ENCODE results near the gene ABCC8. TPM values are rescaled to one million over a fixed set of nuclear protein-coding genes. Genes with fewer than 3 reads are reported as not detected.

ABCC8 gene
- total and polyA plus RNA-seq, 2 donors (not counting 1 experiment from before 2014, with no cell fraction given) = 0.03 to 0.17 TPM

- H3K4me1 Mint-ChIP-seq = no peaks in the 10 kb centered on the region
- Histone ChIP-seq H3K9ac (ENCODE audit: low read length) (no peak overlapping the region), H2AFZ (ENCODE audit: insufficient read depth, low read depth, low read length, poor library complexity, severe bottlenecking) (no peak overlapping the region), H3K4me1 (ENCODE audit: control insufficient read depth in 2 of 2, insufficient read depth in 2 of 2, low read length in 2 of 2) (no peaks in the 10 kb centered on the region), H3K4me2 (replicated peaks; ENCODE audit: low read depth, low read length, poor library complexity, severe bottlenecking) (no peak overlapping the region), H3K27ac (ENCODE audit: low read length in 2 of 2) (no peak overlapping the region), H3K36me3 (replicated peaks in 1 of 2; ENCODE audit: control extremely low read depth in 1 of 2, control insufficient read depth in 1 of 2, extremely low read depth in 1 of 2, insufficient read depth in 2 of 2, low read length in 1 of 2) (no peaks in the 10 kb centered on the region), H3K4me3 (ENCODE audit: control extremely low read depth in 1 of 5, extremely low read depth in 1 of 5, insufficient read depth in 1 of 5, low read depth in 2 of 5, low read length in 4 of 5) (no peak overlapping the region), H3K27me3 (replicated peaks in 1 of 4; ENCODE audit: control extremely low read depth in 1 of 4, control insufficient read depth in 3 of 4, insufficient read depth in 4 of 4, low read length in 3 of 4) (peaks cover 0 to 8% (median 0%) of the 10 kb centered on the region in 4 experiments), H3K79me2 (ENCODE audit: control insufficient read depth, insufficient read depth, low read length) (no peaks in the 10 kb centered on the region), H3K9me3 (ENCODE audit: control extremely low read depth in 1 of 3, control insufficient read depth in 2 of 3, insufficient read depth in 1 of 3, low read length in 2 of 3) (no peaks in the 10 kb centered on the region), H4K20me1 (ENCODE audit: control insufficient read depth, insufficient read depth, low read length, poor library complexity, severe bottlenecking) (no peaks in the 10 kb centered on the region)
- WGBS (ENCODE audit: insufficient coverage) = 69% methylated on average over 7 of the region's 8 CpGs
- H3K27me3 Mint-ChIP-seq = peaks cover 28% of the 10 kb centered on the region
- no peak overlapping the region for H3K27ac Mint-ChIP-seq
- no peak for TF ChIP-seq EZH2 (IDR thresholded peaks at IDR 0.05; ENCODE audit: borderline replicate concordance, insufficient read depth, low read depth, low read length, poor library complexity, severe bottlenecking)
- TF ChIP-seq CTCF (IDR thresholded peaks at IDR 0.05) = no peak
- ChIA-PET CTCF (no interaction called here), POLR2A (no interaction called here)
- intact Hi-C loops (cut with micrococcal nuclease) = no loop called here
- ATAC-seq (ENCODE audit: low read depth) = no peak
- DNase-seq = no peak
- no peak overlapping the region for H3K4me3 Mint-ChIP-seq
- no peaks in the 10 kb centered on the region for H3K9me3 Mint-ChIP-seq (ENCODE audit: insufficient read depth)
Measured at GRCh38 chr11:17414317-17414737, 62.3 kb downstream of the ABCC8 start.

GRCh38 chr11:17413414-17414316, 63.0 kb downstream of the ABCC8 start:
- no peak overlapping the region for H3K4me3 ChIP-seq (ENCODE audit: control extremely low read depth in 1 of 5, extremely low read depth in 1 of 5, insufficient read depth in 1 of 5, low read depth in 2 of 5, low read length in 4 of 5)
- CTCF ChIA-PET = no interaction called here
- H3K79me2 ChIP-seq (ENCODE audit: control insufficient read depth, insufficient read depth, low read length) = no peaks in the 10 kb centered on the region
- Mint-ChIP-seq H3K9me3 (ENCODE audit: insufficient read depth) (no peaks in the 10 kb centered on the region), H3K4me1 (no peaks in the 10 kb centered on the region), H3K4me3 (no peak overlapping the region), H3K27me3 (peaks cover 24% of the 10 kb centered on the region), H3K27ac (no peak overlapping the region)
- H3K27ac ChIP-seq (ENCODE audit: low read length in 2 of 2) = no peak overlapping the region
- DNase-seq (no peak), ATAC-seq (ENCODE audit: low read depth) (no peak)
- H3K4me2 ChIP-seq (replicated peaks; ENCODE audit: low read depth, low read length, poor library complexity, severe bottlenecking) = no peak overlapping the region
- H3K4me1 ChIP-seq (ENCODE audit: control insufficient read depth in 2 of 2, insufficient read depth in 2 of 2, low read length in 2 of 2) = no peaks in the 10 kb centered on the region
- no peaks in the 10 kb centered on the region for H3K9me3 ChIP-seq (ENCODE audit: control extremely low read depth in 1 of 3, control insufficient read depth in 2 of 3, insufficient read depth in 1 of 3, low read length in 2 of 3)
- TF ChIP-seq CTCF (IDR thresholded peaks at IDR 0.05) (no peak), EZH2 (IDR thresholded peaks at IDR 0.05; ENCODE audit: borderline replicate concordance, insufficient read depth, low read depth, low read length, poor library complexity, severe bottlenecking) (no peak)
- H3K36me3 ChIP-seq (replicated peaks in 1 of 2; ENCODE audit: control extremely low read depth in 1 of 2, control insufficient read depth in 1 of 2, extremely low read depth in 1 of 2, insufficient read depth in 2 of 2, low read length in 1 of 2) = no peaks in the 10 kb centered on the region
- POLR2A ChIA-PET = no interaction called here
- WGBS (ENCODE audit: insufficient coverage) = 89% methylated on average over 13 of the region's 15 CpGs
- H3K9ac ChIP-seq (ENCODE audit: low read length) = no peak overlapping the region
- no peak overlapping the region for H2AFZ ChIP-seq (ENCODE audit: insufficient read depth, low read depth, low read length, poor library complexity, severe bottlenecking)
- intact Hi-C loops (cut with micrococcal nuclease) = no loop called here
- no peaks in the 10 kb centered on the region for H4K20me1 ChIP-seq (ENCODE audit: control insufficient read depth, insufficient read depth, low read length, poor library complexity, severe bottlenecking)
- H3K27me3 ChIP-seq (replicated peaks in 1 of 4; ENCODE audit: control extremely low read depth in 1 of 4, control insufficient read depth in 3 of 4, insufficient read depth in 4 of 4, low read length in 3 of 4) = peaks cover 0 to 6% (median 0%) of the 10 kb centered on the region in 4 experiments

Measured in B cell (primary cell).